Lower leg skin (tissue), 3 donors: ENCODE measurements around the gene ACTA2.

Source experiments
- POLR2A ChIP-seq, 2 donors: fragments of 450-650 bp; IDR thresholded peaks; one replicate each; pipeline ENCODE4 v1.6.1; 2016 to 2017; ENCODE audit warnings: antibody characterized with exemption in 2 of 2, mild to moderate bottlenecking in 1 of 2, moderate library complexity in 1 of 2
- TF ChIP-seq, protein P1 (sequence below), 3 donors: fragments of 450-650 bp; IDR thresholded peaks; one replicate each; pipeline ENCODE4 v1.5.1; 2016; ENCODE audit warnings: antibody characterized with exemption in 3 of 3, mild to moderate bottlenecking in 3 of 3, moderate library complexity in 2 of 3

DNA sequence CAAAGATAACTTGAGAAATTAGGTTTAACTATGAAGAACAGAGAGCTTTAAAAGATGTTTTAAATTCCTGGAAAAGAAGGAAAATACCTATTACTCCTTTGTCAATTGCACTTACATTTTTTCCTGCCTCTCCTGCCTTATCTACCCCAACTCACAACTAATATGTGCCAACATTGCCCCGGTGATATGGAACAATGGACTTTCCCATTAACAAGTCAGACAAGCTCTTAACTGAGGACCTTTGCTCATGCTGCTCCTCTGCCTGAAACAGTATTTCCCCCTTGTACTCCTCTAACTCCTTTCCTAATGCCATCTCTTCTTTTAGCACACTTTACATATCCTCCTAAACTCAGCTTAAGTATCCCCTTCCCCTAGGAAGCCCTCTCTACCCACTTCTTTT, 4.8 kb upstream of the ACTA2 start:
- TF ChIP-seq, protein P1, sequence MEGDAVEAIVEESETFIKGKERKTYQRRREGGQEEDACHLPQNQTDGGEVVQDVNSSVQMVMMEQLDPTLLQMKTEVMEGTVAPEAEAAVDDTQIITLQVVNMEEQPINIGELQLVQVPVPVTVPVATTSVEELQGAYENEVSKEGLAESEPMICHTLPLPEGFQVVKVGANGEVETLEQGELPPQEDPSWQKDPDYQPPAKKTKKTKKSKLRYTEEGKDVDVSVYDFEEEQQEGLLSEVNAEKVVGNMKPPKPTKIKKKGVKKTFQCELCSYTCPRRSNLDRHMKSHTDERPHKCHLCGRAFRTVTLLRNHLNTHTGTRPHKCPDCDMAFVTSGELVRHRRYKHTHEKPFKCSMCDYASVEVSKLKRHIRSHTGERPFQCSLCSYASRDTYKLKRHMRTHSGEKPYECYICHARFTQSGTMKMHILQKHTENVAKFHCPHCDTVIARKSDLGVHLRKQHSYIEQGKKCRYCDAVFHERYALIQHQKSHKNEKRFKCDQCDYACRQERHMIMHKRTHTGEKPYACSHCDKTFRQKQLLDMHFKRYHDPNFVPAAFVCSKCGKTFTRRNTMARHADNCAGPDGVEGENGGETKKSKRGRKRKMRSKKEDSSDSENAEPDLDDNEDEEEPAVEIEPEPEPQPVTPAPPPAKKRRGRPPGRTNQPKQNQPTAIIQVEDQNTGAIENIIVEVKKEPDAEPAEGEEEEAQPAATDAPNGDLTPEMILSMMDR (IDR thresholded peaks at IDR 0.05) = no peak
- no peak for TF ChIP-seq POLR2A (IDR thresholded peaks at IDR 0.05)
